Mesendoderm (in vitro differentiated cells): ENCODE data around the gene PTPN12.

ENCODE experiments used
- DNase-seq: peaks from one replicate; pipeline ENCODE4 v3.0.0; 2013
- H2AK5ac ChIP-seq: 2 replicates; pipeline ENCODE4 v1.6.1; 2013; ENCODE audit warnings: low read length, inconsistent platforms
- H2BK120ac ChIP-seq: 2 replicates; pipeline ENCODE4 v1.6.1; 2013; ENCODE audit warnings: low read depth, mild to moderate bottlenecking, low read length, moderate library complexity, mixed read lengths
- H2BK15ac ChIP-seq: replicated peaks from 2 replicates; pipeline ENCODE4 v1.6.1; 2013; ENCODE audit warnings: low read depth, mild to moderate bottlenecking, moderate library complexity
- H2BK5ac ChIP-seq: 2 replicates; pipeline ENCODE4 v1.6.1; 2013; ENCODE audit warnings: low read length, inconsistent platforms
- H3K18ac ChIP-seq: 2 replicates; pipeline ENCODE4 v1.6.1; 2013; ENCODE audit warnings: mild to moderate bottlenecking, low read length, mixed read lengths
- H3K23ac ChIP-seq: one replicate; pipeline ENCODE4 v1.6.1; 2013; ENCODE audit warnings: low read length
- H3K27ac ChIP-seq: 2 replicates; pipeline ENCODE4 v1.5.1; 2013; ENCODE audit warnings: low read depth, mild to moderate bottlenecking, inconsistent platforms, low read length, moderate library complexity
- H3K27me3 ChIP-seq: 2 replicates; pipeline ENCODE4 v1.6.1; 2013; ENCODE audit warnings: low read length, control low read depth, mild to moderate bottlenecking, inconsistent platforms; ENCODE audit not compliant: insufficient read depth, poor library complexity
- H3K36me3 ChIP-seq: 2 replicates; pipeline ENCODE4 v1.6.1; 2013; ENCODE audit warnings: low read length, inconsistent platforms; ENCODE audit not compliant: control insufficient read depth, insufficient read depth
- H3K4ac ChIP-seq: one replicate; pipeline ENCODE4 v1.6.1; 2013; ENCODE audit warnings: low read depth, mild to moderate bottlenecking, low read length, moderate library complexity
- H3K4me1 ChIP-seq: 2 replicates; pipeline ENCODE4 v1.6.1; 2013; ENCODE audit warnings: low read depth, low read length, inconsistent platforms; ENCODE audit not compliant: control insufficient read depth
- H3K4me2 ChIP-seq: 2 replicates; pipeline ENCODE4 v1.6.1; 2013; ENCODE audit warnings: low read length
- H3K4me3 ChIP-seq: 2 replicates; pipeline ENCODE4 v1.5.1; 2013; ENCODE audit warnings: mild to moderate bottlenecking, low read length
- H3K56ac ChIP-seq: one replicate; pipeline ENCODE4 v1.6.1; 2013; ENCODE audit warnings: low read length
- H3K79me1 ChIP-seq: 2 replicates; pipeline ENCODE4 v1.6.1; 2013; ENCODE audit warnings: low read length, inconsistent platforms
- H3K79me2 ChIP-seq: 2 replicates; pipeline ENCODE4 v1.6.1; 2013; ENCODE audit warnings: mild to moderate bottlenecking, low read length; ENCODE audit not compliant: control insufficient read depth, insufficient read depth
- H3K9ac ChIP-seq: 2 replicates; pipeline ENCODE4 v1.6.1; 2013; ENCODE audit warnings: low read length, inconsistent platforms
- H4K5ac ChIP-seq: one replicate; pipeline ENCODE4 v1.6.1; 2013; ENCODE audit warnings: low read length
- H4K8ac ChIP-seq: one replicate; pipeline ENCODE4 v1.6.1; 2013; ENCODE audit warnings: low read depth, mild to moderate bottlenecking, control low read depth, low read length, moderate library complexity
- WGBS: extraction: QIAGEN DNeasy Blood & Tissue Kit; methylation state at CpG from one replicate; pipeline ENCODE4 v1.1.7; 2013; ENCODE audit warnings: low lambda C conversion rate, missing lambda C conversion rate; ENCODE audit not compliant: insufficient coverage; ENCODE audit errors: extremely low coverage; 5-methylcytosine and 5-hydroxymethylcytosine counted together

Gene PTPN12

DNA sequence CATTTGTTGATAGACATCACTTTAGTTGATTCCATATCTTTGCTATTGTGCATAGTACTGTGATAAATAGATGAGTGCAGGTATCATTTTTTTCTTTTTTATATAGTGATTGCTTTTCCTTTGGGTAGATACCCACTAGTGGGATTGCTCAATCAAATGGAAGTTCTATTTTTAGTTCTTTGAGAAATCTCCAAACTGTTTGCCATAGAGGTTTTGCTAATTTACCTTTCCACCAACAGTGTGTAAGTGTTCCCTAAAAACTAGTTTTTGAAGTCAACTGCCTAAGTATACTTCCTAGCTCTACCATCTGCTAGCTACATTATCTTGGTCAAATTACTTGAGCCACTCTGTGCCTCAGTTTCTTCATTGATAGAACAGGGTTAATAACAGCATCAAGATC lies 127.6 kb downstream of the PTPN12 start:
- Histone ChIP-seq H3K4me2 (no peak overlapping the region), H3K27me3 (no peaks in the 10 kb centered on the region), H3K4me3 (no peak overlapping the region), H4K8ac (no peak overlapping the region), H3K79me2 (no peaks in the 10 kb centered on the region), H2BK5ac (no peak overlapping the region), H3K27ac (no peak overlapping the region), H3K56ac (no peak overlapping the region), H3K9ac (no peak overlapping the region), H2AK5ac (no peak overlapping the region), H3K36me3 (peaks cover 1% of the 10 kb centered on the region), H2BK15ac (no peak overlapping the region), H3K4me1 (no peaks in the 10 kb centered on the region), H3K4ac (no peak overlapping the region), H4K5ac (no peak overlapping the region), H2BK120ac (no peak overlapping the region), H3K23ac (no peak overlapping the region), H3K79me1 (no peaks in the 10 kb centered on the region), H3K18ac (no peak overlapping the region)
- no peak for DNase-seq

DNA sequence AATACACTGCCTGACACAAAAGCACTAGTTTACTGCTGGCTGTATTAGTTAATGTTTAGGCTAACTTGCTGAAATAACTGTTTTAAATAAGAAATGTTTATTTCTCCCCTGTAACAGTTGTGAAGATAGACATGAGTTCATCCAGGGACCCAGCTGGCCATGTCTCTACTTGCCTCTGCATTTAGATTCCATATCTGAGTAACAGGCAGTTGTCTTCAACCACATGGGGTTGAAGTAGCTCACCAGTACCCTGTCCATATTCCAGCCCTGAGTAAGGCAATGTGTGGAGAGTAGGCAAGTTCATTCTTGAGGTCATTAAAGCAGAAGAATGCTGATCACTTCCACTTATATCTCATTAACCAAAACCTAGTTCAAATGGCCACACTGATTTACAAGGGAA lies 128.1 kb downstream of the PTPN12 start:
- Histone ChIP-seq H3K4ac (no peak overlapping the region), H2BK5ac (no peak overlapping the region), H3K79me2 (no peaks in the 10 kb centered on the region), H3K23ac (no peak overlapping the region), H4K5ac (no peak overlapping the region), H2BK120ac (no peak overlapping the region), H2BK15ac (no peak overlapping the region), H3K27ac (no peak overlapping the region), H3K56ac (no peak overlapping the region), H2AK5ac (no peak overlapping the region), H3K4me2 (no peak overlapping the region), H3K36me3 (peaks cover 1% of the 10 kb centered on the region), H3K4me1 (no peaks in the 10 kb centered on the region), H3K27me3 (no peaks in the 10 kb centered on the region), H4K8ac (no peak overlapping the region), H3K18ac (no peak overlapping the region), H3K4me3 (no peak overlapping the region), H3K9ac (no peak overlapping the region), H3K79me1 (no peaks in the 10 kb centered on the region)
- no peak for DNase-seq

DNA sequence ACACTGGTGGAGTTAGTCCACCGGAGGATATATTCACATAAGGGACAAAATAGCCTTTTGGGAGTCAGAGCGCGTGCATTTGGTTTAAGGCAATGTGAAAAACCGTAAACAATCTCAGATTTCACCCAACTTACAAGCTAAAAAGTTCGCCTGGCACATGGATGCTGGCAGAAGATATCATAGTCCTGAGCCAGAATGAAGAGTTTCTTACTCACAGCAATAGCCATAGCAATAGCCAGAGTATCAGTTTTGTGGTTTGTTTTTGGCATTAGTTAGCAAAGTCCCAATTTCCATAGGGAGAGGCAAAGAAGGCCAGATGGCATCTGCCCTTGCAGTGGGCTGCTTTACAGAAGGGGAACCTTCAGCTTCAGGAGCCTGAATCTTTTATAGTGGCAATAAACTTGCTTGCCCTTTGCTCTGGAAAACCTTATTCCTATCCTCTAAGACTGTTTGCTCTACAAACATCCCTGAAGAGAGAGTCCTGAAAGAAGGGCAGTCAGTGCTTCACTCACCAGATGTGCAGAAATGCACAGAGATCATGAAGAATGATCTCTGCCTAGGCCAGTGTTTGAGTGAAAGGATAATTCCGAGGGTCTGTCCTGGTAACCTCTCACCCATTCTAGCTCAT lies 130.5 kb downstream of the PTPN12 start:
- Histone ChIP-seq H3K4ac (no peak overlapping the region), H2BK15ac (no peak overlapping the region), H3K79me1 (no peaks in the 10 kb centered on the region), H4K8ac (no peak overlapping the region), H3K36me3 (peaks cover 1% of the 10 kb centered on the region), H3K4me2 (no peak overlapping the region), H3K18ac (no peak overlapping the region), H2BK120ac (no peak overlapping the region), H3K9ac (no peak overlapping the region), H2BK5ac (no peak overlapping the region), H4K5ac (no peak overlapping the region), H3K4me1 (no peaks in the 10 kb centered on the region), H3K56ac (no peak overlapping the region), H3K27ac (no peak overlapping the region), H3K79me2 (no peaks in the 10 kb centered on the region), H2AK5ac (no peak overlapping the region), H3K23ac (no peak overlapping the region), H3K4me3 (no peak overlapping the region), H3K27me3 (no peaks in the 10 kb centered on the region)
- WGBS: no CpG with 5 or more reads among the region's 6 CpGs
- DNase-seq: no peak

DNA sequence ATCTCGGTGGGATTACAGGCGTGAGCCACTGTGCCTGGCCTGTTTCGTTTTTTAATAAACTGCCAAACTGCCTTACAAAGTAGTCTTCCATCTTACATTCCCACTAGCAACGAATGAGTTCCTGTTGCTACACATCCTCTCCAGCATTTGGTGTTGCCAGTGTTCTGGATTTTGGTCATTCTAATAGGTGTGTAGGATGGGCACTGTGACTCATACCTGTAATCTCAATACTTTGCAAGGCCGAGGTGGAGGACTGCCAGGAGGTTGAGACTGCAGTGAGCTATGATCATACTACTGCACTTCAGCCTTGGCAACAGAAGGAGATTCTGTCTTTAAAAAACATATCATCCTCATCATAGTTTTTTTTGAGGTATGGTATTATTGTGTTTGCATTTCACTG lies 137.8 kb downstream of the PTPN12 start:
- no peak overlapping the region for H3K18ac ChIP-seq
- H3K36me3 ChIP-seq: no peaks in the 10 kb centered on the region
- no peak overlapping the region for H4K8ac ChIP-seq
- H3K23ac ChIP-seq: no peak overlapping the region
- no peaks in the 10 kb centered on the region for H3K79me1 ChIP-seq
- H3K79me2 ChIP-seq: no peaks in the 10 kb centered on the region
- DNase-seq: no peak
- no CpG with 5 or more reads among the region's 5 CpGs for WGBS
- no peak overlapping the region for H2BK15ac ChIP-seq
- H3K4me1 ChIP-seq: no peaks in the 10 kb centered on the region
- H3K4me3 ChIP-seq: no peak overlapping the region
- H3K27me3 ChIP-seq: no peaks in the 10 kb centered on the region
- no peak overlapping the region for H3K4ac ChIP-seq
- H3K9ac ChIP-seq: no peak overlapping the region
- H3K56ac ChIP-seq: no peak overlapping the region
- H3K27ac ChIP-seq: no peak overlapping the region
- no peak overlapping the region for H3K4me2 ChIP-seq
- H4K5ac ChIP-seq: no peak overlapping the region
- H2BK120ac ChIP-seq: no peak overlapping the region
- H2AK5ac ChIP-seq: no peak overlapping the region
- H2BK5ac ChIP-seq: no peak overlapping the region

DNA sequence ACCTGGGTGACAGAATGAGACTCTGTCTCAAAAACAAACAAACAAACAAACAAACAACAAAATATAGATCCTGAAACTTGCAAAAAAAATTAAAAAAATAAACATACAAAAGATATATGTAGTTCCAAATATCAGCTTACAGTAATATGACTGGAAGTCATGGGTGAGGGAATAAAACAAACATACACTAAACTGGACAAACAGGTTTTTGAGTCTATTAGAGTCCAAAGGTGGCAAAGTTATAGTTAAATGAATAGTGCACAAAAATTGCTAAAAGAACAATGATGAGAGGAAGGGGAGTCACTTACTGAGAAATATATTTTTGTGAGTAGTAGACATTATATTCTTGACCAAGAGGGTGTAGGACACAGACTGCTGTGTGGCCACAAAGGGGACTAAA lies 142.5 kb downstream of the PTPN12 start:
- Histone ChIP-seq H3K79me1 (no peaks in the 10 kb centered on the region), H4K8ac (no peak overlapping the region), H2BK5ac (no peak overlapping the region), H3K27ac (no peak overlapping the region), H3K56ac (no peak overlapping the region), H4K5ac (no peak overlapping the region), H2AK5ac (no peak overlapping the region), H3K4me1 (no peaks in the 10 kb centered on the region), H3K23ac (no peak overlapping the region), H3K4ac (no peak overlapping the region), H2BK120ac (no peak overlapping the region), H3K18ac (no peak overlapping the region), H3K4me2 (no peak overlapping the region), H3K27me3 (no peaks in the 10 kb centered on the region), H3K9ac (no peak overlapping the region), H3K36me3 (peaks cover 1% of the 10 kb centered on the region), H2BK15ac (no peak overlapping the region), H3K79me2 (no peaks in the 10 kb centered on the region), H3K4me3 (no peak overlapping the region)
- no peak for DNase-seq

DNA sequence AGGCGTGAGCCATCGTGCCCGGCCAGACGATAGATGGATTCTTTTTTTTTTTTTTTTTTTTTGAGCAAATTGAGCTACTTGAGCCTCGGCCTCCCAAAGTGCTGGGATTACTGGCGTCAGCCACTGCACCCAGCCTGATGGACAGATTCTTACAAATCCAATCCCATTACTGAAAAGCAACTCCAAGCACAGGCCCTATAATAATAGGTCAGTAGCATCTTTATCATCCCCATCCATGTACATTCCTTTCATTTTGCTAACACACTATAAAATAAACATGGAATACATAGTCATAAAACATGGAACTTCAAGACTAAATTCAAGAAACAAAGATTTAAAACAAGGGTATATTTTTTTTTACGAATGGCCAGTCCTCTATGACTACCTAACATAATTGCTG lies 143.2 kb downstream of the PTPN12 start:
- Histone ChIP-seq H3K36me3 (peaks cover 1% of the 10 kb centered on the region), H3K27ac (no peak overlapping the region), H3K56ac (no peak overlapping the region), H2BK15ac (no peak overlapping the region), H3K27me3 (no peaks in the 10 kb centered on the region), H3K9ac (no peak overlapping the region), H3K23ac (no peak overlapping the region), H3K79me2 (no peaks in the 10 kb centered on the region), H3K4ac (no peak overlapping the region), H4K8ac (no peak overlapping the region), H4K5ac (no peak overlapping the region), H2BK5ac (no peak overlapping the region), H2BK120ac (no peak overlapping the region), H3K4me1 (peaks cover under 1% of the 10 kb centered on the region), H3K4me2 (no peak overlapping the region), H3K79me1 (no peaks in the 10 kb centered on the region), H3K18ac (no peak overlapping the region), H3K4me3 (no peak overlapping the region), H2AK5ac (no peak overlapping the region)
- no CpG with 5 or more reads among the region's 7 CpGs for WGBS
- no peak for DNase-seq
